Measurements from ENCODE around the gene TOPORS.
A peak's percentile ranks its signal among the peaks of the same experiment; 100 is the strongest.

Gene TOPORS

GRCh38 chr9:32552172-32552872 is at the start of gene TOPORS, which contains the start of gene SMIM27:
Gene TOPORS, minus strand, starts transcription at chr9:32552586. Its CDS starts 150 bp downstream, at chr9:32552436.
Gene SMIM27, plus strand, starts transcription at chr9:32552327. Its CDS starts 108 bp downstream, at chr9:32552435.
- DNase-seq, result peak; percentile 94

- peak; percentile 16 for DNase-seq
Measured at GRCh38 chr9:32599021-32599420, 46.6 kb upstream of the TOPORS start.

- no peak for DNase-seq
Measured at GRCh38 chr9:32596936-32597335, 44.5 kb upstream of the TOPORS start.

- DNase-seq, result peak; percentile 35
Measured at GRCh38 chr9:32596096-32596865, 43.9 kb upstream of the TOPORS start.

- DNase-seq, result no peak
Measured at GRCh38 chr9:32590898-32591297, 38.5 kb upstream of the TOPORS start.

GRCh38 chr9:32590476-32590875 is 38.1 kb upstream of the TOPORS start:
- no peak for DNase-seq

GRCh38 chr9:32589083-32589723 is 36.8 kb upstream of the TOPORS start:
- peak; percentile 64 for DNase-seq

- DNase-seq, result peak; percentile 49
Measured at GRCh38 chr9:32587901-32588300, 35.5 kb upstream of the TOPORS start.

- DNase-seq, result no peak
Measured at GRCh38 chr9:32584784-32585183, 32.4 kb upstream of the TOPORS start.

- peak; percentile 49 for DNase-seq
Measured at GRCh38 chr9:32581512-32582143, 29.2 kb upstream of the TOPORS start.

GRCh38 chr9:32580631-32581300 is 28.4 kb upstream of the TOPORS start:
- no peak for DNase-seq

GRCh38 chr9:32579706-32580331 is 27.4 kb upstream of the TOPORS start:
- peak; percentile 78 for DNase-seq

GRCh38 chr9:32578976-32579375 is 26.6 kb upstream of the TOPORS start:
- DNase-seq, result no peak

- DNase-seq, result no peak
Measured at GRCh38 chr9:32577316-32577715, 24.9 kb upstream of the TOPORS start.

- no peak for DNase-seq
Measured at GRCh38 chr9:32574858-32575257, 22.5 kb upstream of the TOPORS start.

- peak; percentile 63 for DNase-seq
Measured at GRCh38 chr9:32573821-32574220, 21.4 kb upstream of the TOPORS start.

- DNase-seq, result peak; percentile 95
Measured at GRCh38 chr9:32572900-32573523, 20.6 kb upstream of the TOPORS start, which contains the start of gene NDUFB6. Gene NDUFB6, minus strand, starts transcription at chr9:32573159. Its CDS starts 99 bp downstream, at chr9:32573060.

GRCh38 chr9:32571969-32572899 is 19.8 kb upstream of the TOPORS start:
- DNase-seq, result peak; percentile 81

GRCh38 chr9:32570262-32570661 is 17.9 kb upstream of the TOPORS start:
- no peak for DNase-seq

GRCh38 chr9:32566770-32567169 is 14.4 kb upstream of the TOPORS start:
- DNase-seq, result no peak
